NCI-H345 (cell line): ENCODE data around the gene SPECC1L.

Experiments
- DNase-seq: peaks from one replicate; lab custom pipeline; 2025; lab: John Stamatoyannopoulos, UW

The SPECC1L gene

DNA sequence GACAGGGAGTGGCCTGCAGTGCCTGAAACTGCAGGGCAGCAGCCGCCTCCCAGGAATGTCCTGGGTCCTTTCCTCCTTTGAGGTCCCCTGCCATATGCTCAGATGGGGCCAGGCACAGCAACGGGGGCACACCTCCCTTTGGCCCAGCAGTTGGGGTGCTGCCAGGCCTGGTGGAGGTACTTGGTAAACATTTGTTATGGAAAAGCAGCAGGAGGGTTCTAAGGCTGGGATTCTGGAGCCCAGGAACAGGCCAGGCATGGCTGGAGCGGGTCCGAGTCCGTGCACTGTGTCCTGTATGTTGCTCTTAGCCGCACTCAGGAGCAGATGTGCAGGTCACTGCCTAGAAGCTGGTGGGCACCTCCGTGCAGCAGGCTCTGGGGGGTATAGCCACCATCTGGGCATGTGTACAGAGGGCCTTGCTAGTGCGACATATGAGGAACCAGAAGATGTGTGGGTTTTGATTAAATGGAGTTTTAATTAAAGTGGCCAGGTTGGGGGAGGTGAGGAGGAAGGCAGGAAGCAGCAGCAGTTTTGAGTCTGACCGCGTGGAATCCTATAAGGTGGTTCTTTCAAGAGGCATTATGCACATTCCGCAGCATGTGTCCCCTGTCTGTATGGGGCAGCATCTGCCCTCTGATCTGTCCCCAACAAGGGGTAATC, 158.2 kb downstream of the SPECC1L start:
- DNase-seq: no peak

DNA sequence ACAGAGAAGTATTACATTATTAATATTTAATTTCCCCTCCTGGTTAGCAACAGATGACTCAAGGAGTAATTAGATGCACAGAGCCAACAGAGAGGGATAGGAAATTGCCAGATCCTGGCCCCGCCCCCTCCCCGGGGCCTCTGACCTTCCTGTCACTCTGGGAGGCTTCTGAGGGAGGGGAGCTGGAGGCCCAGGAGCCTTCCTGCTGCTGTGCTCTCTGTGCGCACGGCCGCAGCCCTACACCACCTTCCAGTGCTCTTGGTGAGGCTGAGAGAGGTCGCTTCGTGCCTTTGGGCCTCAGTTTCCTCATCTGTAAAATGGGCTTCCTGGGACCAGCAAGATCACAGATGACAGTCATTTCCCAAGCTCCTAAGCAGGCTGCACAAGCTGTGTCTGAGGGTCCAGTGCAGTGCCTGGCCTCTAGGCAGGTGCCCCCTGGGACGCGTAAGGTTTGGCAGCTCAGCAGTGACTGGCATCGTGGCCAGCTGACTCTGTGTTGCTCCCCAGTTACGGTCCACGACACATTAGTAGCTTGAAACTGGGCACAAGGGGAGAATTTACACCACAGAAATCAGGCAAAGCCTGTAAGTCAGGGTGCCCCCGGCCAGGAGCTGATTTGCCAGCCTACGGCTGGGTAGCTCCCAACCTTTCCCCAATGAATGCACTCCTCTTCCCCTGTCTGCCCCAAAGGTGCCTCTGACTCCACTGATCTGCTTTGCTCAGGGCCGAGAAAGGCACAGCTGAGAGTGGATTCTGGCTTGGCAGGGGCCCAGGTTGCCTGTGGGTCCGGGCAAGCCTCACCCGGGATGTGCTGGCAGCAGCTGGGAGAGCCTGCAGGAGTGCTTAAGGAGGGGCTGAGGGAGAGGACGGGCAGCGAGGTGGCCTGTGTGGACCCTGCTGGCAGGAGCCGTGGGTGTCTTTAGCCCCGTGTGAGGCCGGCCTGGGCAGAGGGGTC, 159.1 kb downstream of the SPECC1L start:
- DNase-seq: no peak

DNA sequence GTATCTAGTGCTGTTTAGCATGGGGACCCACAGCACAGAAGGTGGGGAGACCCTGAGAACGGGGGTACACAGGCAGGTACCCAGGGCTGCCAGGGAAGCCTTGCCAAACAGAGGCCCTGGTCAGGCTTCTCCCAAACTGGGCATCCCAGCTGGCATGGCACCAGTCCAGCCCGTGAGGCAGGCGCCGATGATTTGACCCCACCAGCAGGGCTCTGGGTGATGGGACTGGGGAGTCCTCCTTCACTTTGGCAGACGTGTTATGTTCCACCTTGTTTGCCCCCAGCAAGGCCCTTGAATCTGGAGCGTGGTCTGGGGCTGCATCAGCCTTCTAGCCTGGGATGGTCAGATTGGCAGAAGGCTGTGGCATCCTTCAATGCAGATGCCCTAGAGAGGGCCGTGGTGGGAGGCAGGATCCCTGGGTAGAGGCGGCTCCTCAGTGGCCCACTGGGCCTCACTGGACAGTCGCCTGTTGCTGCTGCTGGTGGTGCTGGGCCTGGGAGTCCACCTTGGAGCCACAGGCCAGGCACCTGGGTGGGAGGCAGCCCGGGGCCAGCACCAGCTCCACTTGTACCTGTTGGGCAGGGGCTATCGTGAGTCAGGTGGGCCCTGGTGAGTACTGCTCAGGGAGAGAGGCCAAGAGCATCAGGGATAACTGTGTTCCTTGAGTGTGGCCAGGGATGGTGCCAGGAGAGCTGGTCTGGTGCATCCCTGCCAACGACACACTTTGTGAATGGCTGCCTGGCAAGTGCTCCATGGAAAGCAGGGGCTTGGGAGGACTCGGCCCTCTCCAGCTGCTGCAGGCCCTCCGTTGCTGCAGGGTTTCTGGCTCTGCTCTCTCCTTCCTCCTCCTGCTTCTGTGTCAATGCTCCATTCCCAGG, 160.0 kb downstream of the SPECC1L start:
- DNase-seq: no peak

DNA sequence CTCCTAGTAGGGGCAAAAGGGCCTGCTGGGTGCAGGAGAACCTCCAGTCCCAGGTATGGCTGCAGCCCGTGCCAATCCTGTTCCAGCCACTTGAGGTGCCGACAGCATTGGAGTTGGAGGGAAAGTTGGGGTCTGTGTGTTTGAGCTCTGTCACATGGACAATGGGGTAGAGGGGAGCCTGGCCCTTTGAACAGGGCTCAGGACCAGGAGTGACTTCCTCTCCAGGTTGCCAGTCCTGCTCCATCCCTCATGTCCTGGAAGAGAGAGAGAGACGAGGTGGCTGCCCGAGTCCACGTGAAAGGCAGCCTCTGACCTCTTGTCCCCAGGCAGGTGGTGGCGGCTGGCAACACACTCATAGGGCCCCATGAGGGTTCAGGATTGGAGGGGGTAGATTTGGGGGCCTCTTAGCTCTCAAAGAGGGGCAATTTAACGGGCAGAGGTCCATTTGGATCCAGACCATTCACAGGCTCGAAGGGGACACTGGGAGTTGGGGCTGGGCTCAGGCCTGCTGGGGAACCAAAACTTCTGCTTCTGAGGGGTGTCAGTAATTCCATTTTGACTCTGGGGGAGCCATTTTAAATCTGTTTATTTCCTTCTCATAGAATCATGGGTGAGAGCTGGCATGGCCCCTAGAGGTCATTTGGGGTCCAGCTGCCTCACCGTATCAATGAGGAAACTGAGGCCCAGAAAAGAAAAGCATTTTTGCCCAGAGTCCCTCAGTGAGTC, 160.8 kb downstream of the SPECC1L start:
- no peak for DNase-seq

- no peak for DNase-seq
Measured at GRCh38 chr22:24432059-24432853, 161.6 kb downstream of the SPECC1L start.

DNA sequence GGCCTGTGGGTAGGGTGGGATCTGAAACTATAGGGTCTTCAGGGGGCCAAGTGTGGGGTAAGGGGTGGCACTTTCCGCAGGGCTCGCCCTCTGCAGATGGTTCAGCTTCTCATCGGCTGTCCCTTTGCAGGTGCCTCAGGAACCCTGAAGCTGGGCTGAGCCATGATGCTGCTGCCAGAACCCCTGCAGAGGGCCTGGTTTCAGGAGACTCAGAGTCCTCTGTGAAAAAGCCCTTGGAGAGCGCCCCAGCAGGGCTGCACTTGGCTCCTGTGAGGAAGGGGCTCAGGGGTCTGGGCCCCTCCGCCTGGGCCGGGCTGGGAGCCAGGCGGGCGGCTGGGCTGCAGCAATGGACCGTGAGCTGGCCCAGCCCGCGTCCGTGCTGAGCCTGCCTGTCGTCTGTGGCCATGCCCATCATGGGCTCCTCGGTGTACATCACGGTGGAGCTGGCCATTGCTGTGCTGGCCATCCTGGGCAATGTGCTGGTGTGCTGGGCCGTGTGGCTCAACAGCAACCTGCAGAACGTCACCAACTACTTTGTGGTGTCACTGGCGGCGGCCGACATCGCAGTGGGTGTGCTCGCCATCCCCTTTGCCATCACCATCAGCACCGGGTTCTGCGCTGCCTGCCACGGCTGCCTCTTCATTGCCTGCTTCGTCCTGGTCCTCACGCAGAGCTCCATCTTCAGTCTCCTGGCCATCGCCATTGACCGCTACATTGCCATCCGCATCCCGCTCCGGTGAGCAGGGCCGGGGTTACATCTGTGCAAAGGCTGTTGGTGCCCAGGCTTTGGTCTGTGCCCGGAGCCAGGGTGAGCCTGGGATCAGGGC, 162.6 kb downstream of the SPECC1L start:
- no peak for DNase-seq

GRCh38 chr22:24433828-24434470, 163.3 kb downstream of the SPECC1L start:
- no peak for DNase-seq

DNA sequence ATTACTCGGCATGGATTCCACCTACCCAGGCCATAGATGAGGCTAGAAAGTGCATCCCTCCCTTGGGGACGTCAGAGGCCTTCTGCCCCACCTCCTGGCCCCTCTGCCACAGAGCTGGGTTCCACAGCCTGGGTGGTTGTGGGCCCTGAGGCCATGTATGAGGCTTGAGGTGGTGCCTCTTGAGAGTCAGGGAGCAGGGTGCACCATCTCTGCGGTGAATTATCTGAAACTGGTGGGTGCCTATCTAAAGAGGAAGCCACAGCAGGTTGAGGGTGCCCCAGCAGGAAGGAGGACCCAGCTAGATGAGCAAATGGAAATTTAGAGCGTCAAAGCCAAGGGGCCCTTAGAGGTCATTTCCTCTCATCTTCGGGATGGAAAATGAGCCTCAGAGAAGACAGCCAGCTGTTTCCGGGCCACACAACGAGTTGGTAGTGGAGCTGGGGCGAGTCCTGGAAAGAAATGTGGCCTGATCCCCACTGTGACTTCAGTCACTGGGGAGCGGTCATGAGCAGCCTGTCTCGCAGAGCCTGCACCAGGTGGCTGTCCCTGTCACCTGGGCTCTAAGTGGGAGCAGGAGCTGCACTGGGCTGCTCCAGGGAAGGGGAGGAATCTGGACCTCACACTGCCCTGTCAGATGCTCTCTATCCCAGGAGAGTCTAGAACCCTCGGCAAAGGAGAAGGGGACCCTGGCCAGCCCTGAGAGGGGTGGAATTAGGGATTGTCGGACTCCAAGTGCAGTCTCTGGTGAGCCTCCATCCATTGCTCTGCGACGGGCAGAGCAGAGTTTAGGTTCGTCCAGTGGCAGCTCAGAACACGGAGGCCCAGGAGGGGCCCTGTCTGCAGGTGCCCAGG, 164.1 kb downstream of the SPECC1L start:
- DNase-seq: no peak

- DNase-seq: no peak
Measured at GRCh38 chr22:24435323-24435645, 164.7 kb downstream of the SPECC1L start.

GRCh38 chr22:24435861-24436371, 165.3 kb downstream of the SPECC1L start:
- DNase-seq: no peak

- no peak for DNase-seq
Measured at GRCh38 chr22:24436553-24436952, 165.9 kb downstream of the SPECC1L start.

GRCh38 chr22:24437091-24437490, 166.5 kb downstream of the SPECC1L start:
- no peak for DNase-seq

DNA sequence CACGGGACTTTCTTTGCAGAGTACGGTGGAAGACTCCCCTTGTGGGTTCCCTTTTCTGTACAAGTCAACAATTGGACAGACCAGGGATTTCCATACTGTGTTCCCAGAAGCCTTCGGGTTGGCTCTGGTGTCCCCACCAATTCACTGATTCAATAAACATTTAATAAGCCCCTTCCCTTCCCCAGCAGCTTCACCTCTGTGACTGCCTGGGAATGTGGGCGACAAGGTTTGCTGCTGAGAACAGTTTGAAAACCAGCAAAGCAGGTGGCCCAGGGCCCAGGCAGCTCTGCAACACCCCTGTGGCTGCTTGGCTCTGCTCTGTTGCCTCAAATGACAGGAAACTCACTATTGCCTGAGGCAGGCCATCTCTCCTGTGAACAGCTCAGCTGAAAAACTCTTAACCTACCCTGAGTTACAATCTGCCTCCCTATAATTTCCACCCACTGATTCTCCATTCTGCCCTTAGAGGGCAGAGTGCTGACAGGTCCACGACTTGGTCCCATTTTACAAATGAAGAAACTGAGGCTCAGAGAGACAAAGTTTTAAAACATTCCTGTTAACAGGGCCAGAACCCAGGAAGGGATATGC, 167.2 kb downstream of the SPECC1L start:
- DNase-seq: no peak

- DNase-seq: no peak
Measured at GRCh38 chr22:24440270-24440717, 169.7 kb downstream of the SPECC1L start.

GRCh38 chr22:24440718-24441405, 170.2 kb downstream of the SPECC1L start:
- no peak for DNase-seq

GRCh38 chr22:24441406-24442351, 171.0 kb downstream of the SPECC1L start:
- DNase-seq: no peak
